Uterus (tissue), 4 donors: ENCODE measurements around the gene YIPF5. TPM values are rescaled to one million over a fixed set of nuclear protein-coding genes. Genes with fewer than 3 reads are reported as not detected.

Source experiments
- DNase-seq, 2 donors: peaks; one replicate each; pipeline ENCODE4 v3.0.0-alpha.2; 2019 to 2020
- H3K27ac ChIP-seq, 2 donors: fragments of 200-600 bp; sonication (generic); 1 replicate in 1 of 2; 2 replicates in 1 of 2; pipeline ENCODE4 v1.5.1; 2016 to 2018
- H3K27me3 ChIP-seq, 2 donors: fragments of 200-600 bp; sonication (generic); one replicate each; pipeline ENCODE4 v1.5.1; 2018 to 2019; ENCODE audit warnings: control low read depth in 1 of 2
- H3K36me3 ChIP-seq, 2 donors: fragments of 200-600 bp; sonication (generic); one replicate each; pipeline ENCODE4 v1.5.1; 2019; ENCODE audit warnings: control low read depth in 1 of 2
- H3K4me1 ChIP-seq, 2 donors: fragments of 200-600 bp; sonication (generic); one replicate each; pipeline ENCODE4 v1.5.1; 2018 to 2019; ENCODE audit warnings: control low read depth in 1 of 2
- H3K4me3 ChIP-seq, 2 donors: fragments of 200-600 bp; sonication (generic); 1 replicate in 1 of 2; 2 replicates in 1 of 2; pipeline ENCODE4 v1.5.1; 2018 to 2019; ENCODE audit warnings: mild to moderate bottlenecking in 1 of 2
- H3K9me3 ChIP-seq, 2 donors: fragments of 200-600 bp; sonication (generic); one replicate each; pipeline ENCODE4 v1.5.1; 2019; ENCODE audit warnings: control low read depth in 1 of 2
- POLR2A ChIP-seq, 2 donors: fragments of 450-650 bp; IDR thresholded peaks; one replicate each; pipeline ENCODE4 v1.6.1; 2016; ENCODE audit warnings: antibody characterized with exemption in 2 of 2, mild to moderate bottlenecking in 1 of 2, moderate library complexity in 1 of 2
- intact Hi-C: fragments of 100-400 bp; cut with DNase I; formaldehyde crosslinking; loops from one replicate; pipeline ENCODE4 v1.15.1; 2023; ENCODE audit warnings: low total_unique reads
- total RNA-seq, 4 donors: library from RNA; depleted of rRNA in 3 of 4; stranded (reverse); fragments of >200 nt in 3 of 4; gene quantifications; one replicate each; pipeline versions ENCODE4 v1.1.0 to v1.2.4, GENCODE V29; 2014 to 2023
- TF ChIP-seq, protein P1 (sequence below), 4 experiments: fragments of 200-600 bp in 2 of 4; fragments of 450-650 bp in 2 of 4; sonication (generic) in 2 of 4; IDR thresholded peaks; one replicate each; pipeline ENCODE4 v1.5.1; 2016 to 2019; ENCODE audit warnings: antibody characterized with exemption in 4 of 4, mild to moderate bottlenecking in 2 of 4, moderate library complexity in 1 of 4
- donor health status: DM: yes; HTN: yes; CAD: no.

YIPF5 gene
- total RNA-seq, 4 donors from 2014 or later, result 33.5 to 164 (median 86.3) TPM

DNA sequence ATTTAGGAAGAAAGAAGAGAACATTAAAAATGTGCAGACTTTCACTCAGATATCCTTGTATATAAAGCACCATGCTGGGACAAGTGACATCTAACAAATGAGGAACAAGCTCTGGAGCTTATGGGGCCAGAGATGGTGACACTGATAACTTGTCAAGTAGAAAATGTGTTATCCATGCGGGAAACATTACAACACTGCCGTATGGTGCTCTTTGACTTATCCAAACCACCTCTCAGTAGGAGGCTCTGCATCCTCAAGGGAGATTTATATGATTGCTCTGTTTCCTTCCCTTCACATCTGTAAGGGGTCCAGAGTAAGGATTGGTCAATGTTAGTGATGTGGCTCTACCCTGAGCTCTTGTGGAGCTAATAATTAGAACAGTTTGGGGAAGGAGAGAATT is 23.7 kb upstream of the YIPF5 start:
- TF ChIP-seq, protein P1, sequence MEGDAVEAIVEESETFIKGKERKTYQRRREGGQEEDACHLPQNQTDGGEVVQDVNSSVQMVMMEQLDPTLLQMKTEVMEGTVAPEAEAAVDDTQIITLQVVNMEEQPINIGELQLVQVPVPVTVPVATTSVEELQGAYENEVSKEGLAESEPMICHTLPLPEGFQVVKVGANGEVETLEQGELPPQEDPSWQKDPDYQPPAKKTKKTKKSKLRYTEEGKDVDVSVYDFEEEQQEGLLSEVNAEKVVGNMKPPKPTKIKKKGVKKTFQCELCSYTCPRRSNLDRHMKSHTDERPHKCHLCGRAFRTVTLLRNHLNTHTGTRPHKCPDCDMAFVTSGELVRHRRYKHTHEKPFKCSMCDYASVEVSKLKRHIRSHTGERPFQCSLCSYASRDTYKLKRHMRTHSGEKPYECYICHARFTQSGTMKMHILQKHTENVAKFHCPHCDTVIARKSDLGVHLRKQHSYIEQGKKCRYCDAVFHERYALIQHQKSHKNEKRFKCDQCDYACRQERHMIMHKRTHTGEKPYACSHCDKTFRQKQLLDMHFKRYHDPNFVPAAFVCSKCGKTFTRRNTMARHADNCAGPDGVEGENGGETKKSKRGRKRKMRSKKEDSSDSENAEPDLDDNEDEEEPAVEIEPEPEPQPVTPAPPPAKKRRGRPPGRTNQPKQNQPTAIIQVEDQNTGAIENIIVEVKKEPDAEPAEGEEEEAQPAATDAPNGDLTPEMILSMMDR (IDR thresholded peaks at IDR 0.05), result no peak
- TF ChIP-seq POLR2A (IDR thresholded peaks at IDR 0.05), result no peak

DNA sequence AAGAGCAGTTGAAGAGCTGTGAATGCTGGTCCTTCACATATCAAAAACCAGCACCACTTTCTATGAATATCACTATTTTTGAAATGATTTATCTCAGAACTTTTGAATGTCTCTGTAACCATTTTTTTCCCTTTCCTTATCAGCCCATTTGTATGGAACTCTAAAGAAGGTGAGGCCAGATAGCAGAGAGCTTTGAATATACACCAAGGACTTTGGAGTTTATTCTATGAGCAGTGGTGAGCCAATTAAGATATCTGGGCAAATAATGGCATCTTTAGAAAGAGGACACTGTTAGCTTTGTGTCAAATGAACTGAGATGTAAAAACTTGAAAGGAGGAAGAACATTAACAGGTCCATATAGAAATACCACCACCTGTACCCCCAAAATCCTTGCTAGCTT is 22.2 kb upstream of the YIPF5 start:
- no peak for TF ChIP-seq POLR2A (IDR thresholded peaks at IDR 0.05)
- TF ChIP-seq, protein P1 (IDR thresholded peaks at IDR 0.05), result no peak
- intact Hi-C loops, result no loop called here
- no peak overlapping the region for H3K27ac ChIP-seq

More for the DNA sequence above, 23.7 kb upstream of the YIPF5 start:
- DNase-seq, result no peak
- intact Hi-C loops, result no loop called here
- no peak overlapping the region for H3K27ac ChIP-seq
- H3K36me3 ChIP-seq, result no peaks in the 10 kb centered on the region
- no peaks in the 10 kb centered on the region for H3K9me3 ChIP-seq
- no peaks in the 10 kb centered on the region for H3K27me3 ChIP-seq
- H3K4me1 ChIP-seq, result no peaks in the 10 kb centered on the region
- no peak overlapping the region for H3K4me3 ChIP-seq

DNA sequence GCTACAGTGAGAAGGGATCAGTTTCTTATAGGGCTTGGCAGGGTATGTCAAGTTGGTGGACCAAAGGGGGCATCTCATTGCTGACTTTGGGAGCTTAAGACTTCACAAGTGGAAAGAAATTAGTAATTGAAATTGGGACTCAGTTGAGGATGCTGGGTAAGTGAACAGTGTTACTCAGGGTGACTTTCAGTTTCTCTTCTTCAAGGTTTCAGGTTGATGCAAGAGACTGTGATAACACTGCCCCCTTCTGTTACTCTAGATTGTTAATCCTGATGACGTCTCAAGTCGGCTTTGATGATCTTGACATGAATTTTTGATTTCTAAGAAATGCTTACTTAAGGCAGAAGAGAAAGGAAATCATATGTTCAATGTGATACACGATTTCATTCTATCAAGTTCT is 21.5 kb upstream of the YIPF5 start:
- no peak overlapping the region for H3K27ac ChIP-seq
- H3K36me3 ChIP-seq, result no peaks in the 10 kb centered on the region
- TF ChIP-seq, protein P1 (IDR thresholded peaks at IDR 0.05), result peak in 3 of 4 experiments; percentile 12 to 25 (median 24)
- no peak for TF ChIP-seq POLR2A (IDR thresholded peaks at IDR 0.05)
- no peaks in the 10 kb centered on the region for H3K27me3 ChIP-seq
- no peak for DNase-seq
- H3K4me3 ChIP-seq, result no peak overlapping the region
- no peaks in the 10 kb centered on the region for H3K4me1 ChIP-seq
- H3K9me3 ChIP-seq, result no peaks in the 10 kb centered on the region
- intact Hi-C loops, result no loop called here

More for the DNA sequence above, 22.2 kb upstream of the YIPF5 start:
- DNase-seq, result no peak
- H3K9me3 ChIP-seq, result no peaks in the 10 kb centered on the region
- no peaks in the 10 kb centered on the region for H3K27me3 ChIP-seq
- H3K4me3 ChIP-seq, result no peak overlapping the region
- no peaks in the 10 kb centered on the region for H3K4me1 ChIP-seq
- no peaks in the 10 kb centered on the region for H3K36me3 ChIP-seq

DNA sequence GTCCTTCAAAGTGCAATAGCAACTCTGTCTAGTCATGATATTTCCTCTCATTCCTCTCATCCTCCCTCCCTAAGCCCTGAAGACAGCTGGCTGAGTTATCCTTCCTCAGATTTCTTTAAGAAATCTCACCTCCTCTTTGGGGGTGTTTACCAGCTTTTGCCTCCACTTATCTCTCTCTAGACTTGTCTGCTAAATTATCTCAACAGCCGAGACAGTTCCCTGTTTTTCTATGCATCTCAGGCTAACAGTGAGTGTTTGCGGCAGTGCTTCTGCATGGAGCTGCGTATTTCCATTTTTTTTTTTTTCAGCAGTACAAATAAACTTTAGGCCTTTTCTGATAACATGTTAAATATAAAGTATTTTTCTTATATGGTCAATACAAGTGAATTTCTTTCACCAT is 21.1 kb upstream of the YIPF5 start:
- no peak for DNase-seq
- H3K4me1 ChIP-seq, result no peaks in the 10 kb centered on the region
- no peaks in the 10 kb centered on the region for H3K27me3 ChIP-seq
- no peaks in the 10 kb centered on the region for H3K9me3 ChIP-seq
- no peak overlapping the region for H3K27ac ChIP-seq
- TF ChIP-seq, protein P1 (IDR thresholded peaks at IDR 0.05), result no peak
- no peak for TF ChIP-seq POLR2A (IDR thresholded peaks at IDR 0.05)
- intact Hi-C loops, result no loop called here
- H3K4me3 ChIP-seq, result no peak overlapping the region
- H3K36me3 ChIP-seq, result no peaks in the 10 kb centered on the region

DNA sequence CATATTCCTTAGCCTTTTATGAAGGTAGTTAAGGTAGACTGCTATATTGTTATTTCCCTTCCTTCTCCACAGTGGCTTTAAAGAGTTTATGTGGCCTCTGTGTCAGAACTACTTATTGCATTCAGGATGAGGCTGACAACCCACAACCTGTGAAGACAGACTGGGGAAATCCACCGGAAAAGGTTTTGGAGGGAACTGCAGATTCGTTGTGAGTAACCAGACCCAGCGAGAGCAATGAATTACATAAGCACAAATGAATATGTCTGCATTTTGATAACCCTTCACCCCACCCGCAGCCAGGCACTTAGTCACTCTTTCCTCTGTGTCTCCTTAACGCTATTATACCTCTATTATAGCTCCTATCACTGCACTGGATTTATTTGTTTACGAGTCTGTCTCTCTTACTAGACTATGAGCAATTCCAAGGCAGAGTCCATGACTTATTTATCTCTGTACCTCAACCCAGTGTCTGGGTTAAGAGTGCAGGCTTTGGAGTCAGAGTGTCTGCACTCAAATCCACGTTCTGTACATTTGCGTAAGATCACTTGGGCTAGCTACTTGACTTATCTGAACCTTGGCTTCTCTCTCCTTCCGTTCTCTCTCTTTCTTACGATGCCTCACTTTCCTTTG is 19.5 kb upstream of the YIPF5 start:
- H3K27ac ChIP-seq, result no peak overlapping the region
- H3K9me3 ChIP-seq, result no peaks in the 10 kb centered on the region
- no peak for DNase-seq

More for the DNA sequence above, 19.5 kb upstream of the YIPF5 start:
- Histone ChIP-seq H3K36me3 (no peaks in the 10 kb centered on the region), H3K4me3 (no peak overlapping the region), H3K4me1 (no peaks in the 10 kb centered on the region), H3K27me3 (no peaks in the 10 kb centered on the region)
- intact Hi-C loops, result no loop called here
- TF ChIP-seq POLR2A (IDR thresholded peaks at IDR 0.05), result no peak
- TF ChIP-seq, protein P1 (IDR thresholded peaks at IDR 0.05), result no peak
